H1 (cell line): ENCODE data around the gene RIN2. TPM values are rescaled to one million over a fixed set of nuclear protein-coding genes. Genes with fewer than 3 reads are reported as not detected.

Experiments
- CHD7 ChIP-seq: fragments of 300-600 bp; sonication (generic); IDR thresholded peaks from 2 replicates; pipeline ENCODE4 v1.7.1; 2012; ENCODE audit warnings: low read length, moderate library complexity, mild to moderate bottlenecking, inconsistent platforms; ENCODE audit not compliant: insufficient replicate concordance
- CREB1 ChIP-seq: IDR thresholded peaks from 2 replicates; pipeline ENCODE4 v1.6.1; 2012; ENCODE audit warnings: inconsistent platforms
- CTBP2 ChIP-seq: IDR thresholded peaks from 2 replicates; pipeline ENCODE4 v1.7.0; 2011; ENCODE audit warnings: borderline replicate concordance, mild to moderate bottlenecking, moderate library complexity, mixed read lengths, low read length; ENCODE audit not compliant: insufficient read depth, insufficient read length
- EP300 ChIP-seq, 2 experiments: IDR thresholded peaks; 1 replicate in 1 of 2; 2 replicates in 1 of 2; pipeline ENCODE4 v1.6.1; 2011 to 2012; ENCODE audit warnings: low read depth in 2 of 2, low read length in 2 of 2, mild to moderate bottlenecking in 2 of 2, borderline replicate concordance in 1 of 2, inconsistent platforms in 1 of 2, moderate library complexity in 1 of 2
- MAFK ChIP-seq: IDR thresholded peaks from 2 replicates; pipeline ENCODE4 v1.6.1; 2012; ENCODE audit warnings: low read depth, mild to moderate bottlenecking, improper control_type of control experiment, low read length
- RBBP5 ChIP-seq: IDR thresholded peaks from 2 replicates; pipeline ENCODE4 v1.7.1; 2012; ENCODE audit warnings: low read depth, mild to moderate bottlenecking, inconsistent platforms, low read length, moderate library complexity, borderline replicate concordance
- RFX5 ChIP-seq: IDR thresholded peaks from 2 replicates; pipeline ENCODE4 v1.6.1; 2011; ENCODE audit warnings: low read depth, low read length, improper control_type of control experiment, borderline replicate concordance
- USF2 ChIP-seq: IDR thresholded peaks from 2 replicates; pipeline ENCODE4 v1.6.1; 2011; ENCODE audit warnings: low read length, improper control_type of control experiment
- polyA plus RNA-seq, 7 experiments: library from polyadenylated mRNA; depleted of rRNA in 3 of 7; stranded (reverse) in 5 of 7; unstranded in 2 of 7; fragments of >200 nt in 5 of 7; fragments of 200-250 nt in 2 of 7; gene quantifications; 1 replicate in 5 of 7; 2 replicates in 1 of 7; 4 replicates in 1 of 7; pipeline versions ENCODE4 v1.2.1 to v1.2.3, GENCODE V29; 2011 to 2013; ENCODE audit warnings: missing spikeins in 2 of 7, mixed read lengths in 2 of 7
- total RNA-seq: library from RNA; stranded (reverse); fragmentation: NEBNext Ultra II Directional; extraction: Animal tissue kit (Norgen Biotek cat#: 25700); gene quantifications from 2 replicates; pipeline ENCODE4 v1.2.1, GENCODE V29; 2021

Gene RIN2
- total and polyA plus RNA-seq, 2 of the 8 experiments (the other 6 are each of a cell fraction or from before 2014, with no cell fraction given): 0.20 to 1.3 TPM

DNA sequence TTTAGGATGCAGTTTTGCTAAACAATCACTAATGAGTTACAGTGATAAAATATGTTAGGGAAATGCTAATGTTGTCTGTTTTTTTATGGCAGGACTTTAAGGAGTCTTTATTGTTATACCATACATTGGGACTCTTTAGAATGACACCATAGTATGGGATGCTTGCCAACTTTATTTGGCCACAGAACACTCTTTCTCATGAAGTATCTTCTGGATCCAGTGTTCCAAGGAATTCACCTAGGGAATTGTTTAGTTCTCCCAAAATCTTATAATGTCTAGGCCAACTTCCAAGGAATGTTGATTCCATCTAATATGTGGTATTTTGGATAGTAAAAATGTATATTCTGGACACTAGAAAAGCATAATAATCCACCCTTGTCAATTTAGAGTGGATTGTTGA is 3.3 kb downstream of the RIN2 start (continued):
- no peak for TF ChIP-seq CHD7
- no peak for TF ChIP-seq MAFK
- TF ChIP-seq CTBP2: no peak
- TF ChIP-seq RFX5: no peak
- TF ChIP-seq EP300 (IDR thresholded peaks at IDR 0.05; ENCODE audit: borderline replicate concordance in 1 of 2, low read depth in 2 of 2, low read length in 2 of 2): no peak
- TF ChIP-seq RBBP5: no peak
- no peak for TF ChIP-seq CREB1
- no peak for TF ChIP-seq USF2
